ENCODE data around the gene NARS2.
"Not testable (repeated sequence)": the region's sequence is repeated elsewhere in the genome, so short reads cannot be mapped to it uniquely, and the experiment has no call there.

The NARS2 gene

DNA sequence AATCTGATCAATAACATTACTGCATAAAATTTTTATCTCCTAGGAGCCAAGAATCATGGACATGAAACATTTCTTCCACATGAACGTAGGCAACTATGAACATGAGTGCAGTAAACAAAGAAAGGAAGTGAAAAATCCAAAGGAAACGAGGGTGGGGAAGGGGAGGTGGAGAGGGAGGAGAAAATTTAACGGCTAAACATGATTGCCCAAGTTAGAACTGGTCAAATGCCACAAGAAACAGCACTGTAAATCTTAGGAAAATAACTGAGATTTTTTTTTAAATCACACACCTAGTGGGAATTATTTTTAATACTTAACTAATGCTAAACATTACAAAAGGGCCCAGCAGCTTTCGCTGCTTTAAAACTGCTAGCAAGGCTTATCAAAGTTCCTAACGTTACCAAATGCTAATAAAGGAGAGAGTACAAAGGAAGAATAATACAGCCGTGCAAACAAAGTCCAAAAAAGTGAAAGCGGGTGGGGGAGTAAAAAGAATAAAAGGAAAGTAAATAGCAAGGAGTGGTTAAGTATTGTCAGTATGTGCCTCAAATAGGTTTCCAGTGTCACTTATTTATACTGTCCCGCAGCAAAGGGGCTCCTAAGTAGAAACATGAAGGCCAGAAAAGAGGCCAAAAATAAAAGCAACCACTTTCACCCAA, 13.7 kb downstream of the NARS2 start:
- Mint-ChIP-seq H3K4me1 (peaks cover 50% of the 10 kb centered on the region), H3K9me3 (peaks cover 3% of the 10 kb centered on the region), H3K27ac (no peak overlapping the region), H3K27me3 (no peaks in the 10 kb centered on the region), H3K36me3 (peaks cover 16% of the 10 kb centered on the region), H3K4me3 (peak overlapping the region; percentile 17)

- H3K27ac Mint-ChIP-seq, result no peak overlapping the region
- peaks cover 4% of the 10 kb centered on the region for H3K9me3 Mint-ChIP-seq
- no peaks in the 10 kb centered on the region for H3K27me3 Mint-ChIP-seq
- peaks cover 23% of the 10 kb centered on the region for H3K36me3 Mint-ChIP-seq
- no peak overlapping the region for H3K4me3 Mint-ChIP-seq
- peaks cover 57% of the 10 kb centered on the region for H3K4me1 Mint-ChIP-seq
Observed at GRCh38 chr11:78560153-78560552, 14.5 kb downstream of the NARS2 start.

GRCh38 chr11:78557236-78557635, 17.4 kb downstream of the NARS2 start:
- peaks cover 46% of the 10 kb centered on the region for H3K4me1 Mint-ChIP-seq
- H3K27ac Mint-ChIP-seq, result no peak overlapping the region
- H3K36me3 Mint-ChIP-seq, result peaks cover 29% of the 10 kb centered on the region
- peaks cover 4% of the 10 kb centered on the region for H3K9me3 Mint-ChIP-seq
- no peak overlapping the region for H3K4me3 Mint-ChIP-seq
- H3K27me3 Mint-ChIP-seq, result no peaks in the 10 kb centered on the region

- peak overlapping the region; percentile 27 for H3K27ac Mint-ChIP-seq
- peaks cover 4% of the 10 kb centered on the region for H3K9me3 Mint-ChIP-seq
- no peaks in the 10 kb centered on the region for H3K27me3 Mint-ChIP-seq
- peaks cover 30% of the 10 kb centered on the region for H3K4me1 Mint-ChIP-seq
- peaks cover 33% of the 10 kb centered on the region for H3K36me3 Mint-ChIP-seq
- no peak overlapping the region for H3K4me3 Mint-ChIP-seq
Observed at GRCh38 chr11:78555592-78555991, 19.1 kb downstream of the NARS2 start.

DNA sequence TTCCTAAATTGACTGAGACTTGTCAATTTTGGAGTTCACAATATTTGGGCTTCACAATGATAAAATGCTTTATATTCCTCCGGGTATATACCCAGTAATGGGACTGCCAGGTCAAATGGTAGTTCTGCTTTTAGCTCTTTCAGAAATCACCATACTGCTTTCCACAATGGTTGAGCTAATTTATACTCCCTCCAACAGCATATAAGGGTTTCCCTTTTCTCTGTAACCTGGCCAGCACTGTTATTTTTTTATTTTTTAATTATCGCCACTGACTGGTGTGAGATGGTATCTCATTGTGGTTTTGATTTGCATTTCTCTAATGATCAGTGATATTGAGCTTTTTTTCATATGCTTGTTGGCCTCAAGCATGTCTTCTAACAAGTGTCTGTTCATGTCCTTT, 21.8 kb downstream of the NARS2 start:
- peaks cover 17% of the 10 kb centered on the region for H3K4me1 Mint-ChIP-seq
- H3K36me3 Mint-ChIP-seq, result peaks cover 25% of the 10 kb centered on the region
- H3K4me3 Mint-ChIP-seq, result no peak overlapping the region
- no peak overlapping the region for H3K27ac Mint-ChIP-seq
- H3K27me3 Mint-ChIP-seq, result no peaks in the 10 kb centered on the region
- H3K9me3 Mint-ChIP-seq, result peaks cover 4% of the 10 kb centered on the region

DNA sequence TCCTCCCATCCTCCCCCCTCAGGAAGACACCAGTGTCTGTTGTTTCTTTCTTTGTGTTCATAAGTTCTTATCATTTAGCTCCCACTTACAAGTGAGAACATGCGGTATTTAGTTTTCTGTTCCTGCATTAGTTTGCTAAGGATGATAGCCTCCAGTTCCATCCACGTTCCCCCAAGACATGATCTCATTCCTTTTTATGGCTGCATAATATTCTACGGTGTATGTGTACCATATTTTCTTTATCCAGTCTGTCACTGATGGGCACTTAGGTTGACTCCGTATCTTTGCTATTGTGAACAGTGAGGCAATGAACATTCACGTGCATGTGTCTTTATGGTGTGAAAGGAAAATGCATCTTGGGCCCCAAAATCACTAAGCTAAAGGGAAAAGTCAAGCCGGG, 22.5 kb downstream of the NARS2 start:
- H3K4me3 Mint-ChIP-seq, result not testable (repeated sequence)

DNA sequence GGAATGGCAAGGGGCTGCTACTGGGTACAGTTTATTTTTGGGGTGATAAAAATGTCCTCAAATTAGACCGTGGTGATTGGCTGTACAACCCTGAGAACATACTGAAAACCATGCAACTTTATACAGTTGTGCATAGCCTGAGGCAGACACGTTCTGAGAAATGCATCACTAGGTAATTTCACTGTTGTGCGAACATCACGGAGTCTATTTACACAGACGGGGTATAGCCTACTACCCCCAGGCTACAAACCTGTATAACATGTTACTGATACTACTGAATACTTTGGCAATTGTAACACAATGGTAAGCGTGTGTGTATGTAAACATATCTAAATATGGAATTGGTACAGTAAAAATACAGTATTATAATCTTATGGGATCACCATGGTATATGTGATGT, 23.6 kb downstream of the NARS2 start:
- no peak overlapping the region for H3K4me3 Mint-ChIP-seq
- no peak overlapping the region for H3K27ac Mint-ChIP-seq
- H3K27me3 Mint-ChIP-seq, result no peaks in the 10 kb centered on the region
- peaks cover 2% of the 10 kb centered on the region for H3K9me3 Mint-ChIP-seq
- peaks cover 19% of the 10 kb centered on the region for H3K36me3 Mint-ChIP-seq
- peaks cover 8% of the 10 kb centered on the region for H3K4me1 Mint-ChIP-seq

More for the DNA sequence above, 22.5 kb downstream of the NARS2 start:
- H3K4me1 Mint-ChIP-seq, result peaks cover 17% of the 10 kb centered on the region
- not testable (repeated sequence) for H3K27ac Mint-ChIP-seq, H3K27me3 Mint-ChIP-seq, H3K9me3 Mint-ChIP-seq
- H3K36me3 Mint-ChIP-seq, result peaks cover 24% of the 10 kb centered on the region

DNA sequence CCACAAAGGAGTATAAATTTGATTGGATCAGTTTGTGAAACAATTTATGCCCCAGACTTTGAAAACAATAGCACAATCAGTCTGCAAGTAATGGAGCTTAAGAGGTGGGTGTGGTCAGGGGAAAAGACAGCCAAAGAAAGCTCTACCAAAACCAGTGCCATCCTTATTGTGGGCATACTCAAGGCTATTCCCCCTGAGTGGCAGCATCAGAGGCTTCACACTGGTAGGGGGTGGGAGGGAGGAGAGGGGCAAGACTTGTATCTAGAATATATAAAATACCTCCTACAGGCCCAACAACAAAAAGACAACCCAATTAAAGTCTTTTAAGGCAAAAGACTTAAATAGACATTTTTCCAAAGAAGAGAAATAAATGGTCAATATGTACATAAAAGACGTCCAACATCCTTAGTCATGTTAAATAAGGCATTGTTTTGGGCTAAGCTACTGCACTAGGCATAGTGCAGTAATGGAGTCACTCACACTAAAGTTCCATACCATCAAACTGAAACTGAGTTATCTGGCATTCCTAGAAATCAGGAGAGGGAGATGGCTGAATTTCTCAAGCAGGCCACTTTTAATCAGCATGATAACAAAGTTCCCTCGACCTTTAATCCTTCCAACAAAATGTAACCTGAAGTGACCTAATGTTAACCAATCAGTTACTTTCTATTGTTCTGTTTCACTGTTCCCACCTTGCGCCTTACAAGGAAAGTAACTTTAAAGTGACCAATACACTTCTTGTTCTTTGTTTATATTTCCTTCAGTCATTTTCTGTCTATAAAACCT, 24.8 kb downstream of the NARS2 start:
- no peaks in the 10 kb centered on the region for H3K4me1 Mint-ChIP-seq
- H3K4me3 Mint-ChIP-seq, result no peak overlapping the region
- no peak overlapping the region for H3K27ac Mint-ChIP-seq
- peaks cover 17% of the 10 kb centered on the region for H3K36me3 Mint-ChIP-seq
- H3K9me3 Mint-ChIP-seq, result no peaks in the 10 kb centered on the region
- H3K27me3 Mint-ChIP-seq, result no peaks in the 10 kb centered on the region

- H3K9me3 Mint-ChIP-seq, result no peaks in the 10 kb centered on the region
- no peak overlapping the region for H3K27ac Mint-ChIP-seq
- H3K36me3 Mint-ChIP-seq, result peaks cover 14% of the 10 kb centered on the region
- H3K27me3 Mint-ChIP-seq, result no peaks in the 10 kb centered on the region
- H3K4me1 Mint-ChIP-seq, result peaks cover under 1% of the 10 kb centered on the region
- H3K4me3 Mint-ChIP-seq, result no peak overlapping the region
Observed at GRCh38 chr11:78548911-78549590, 25.6 kb downstream of the NARS2 start.

GRCh38 chr11:78547931-78548705, 26.5 kb downstream of the NARS2 start:
- H3K9me3 Mint-ChIP-seq, result no peaks in the 10 kb centered on the region
- no peaks in the 10 kb centered on the region for H3K27me3 Mint-ChIP-seq
- H3K36me3 Mint-ChIP-seq, result peaks cover 12% of the 10 kb centered on the region
- H3K4me1 Mint-ChIP-seq, result peaks cover 4% of the 10 kb centered on the region
- H3K27ac Mint-ChIP-seq, result no peak overlapping the region
- H3K4me3 Mint-ChIP-seq, result no peak overlapping the region

DNA sequence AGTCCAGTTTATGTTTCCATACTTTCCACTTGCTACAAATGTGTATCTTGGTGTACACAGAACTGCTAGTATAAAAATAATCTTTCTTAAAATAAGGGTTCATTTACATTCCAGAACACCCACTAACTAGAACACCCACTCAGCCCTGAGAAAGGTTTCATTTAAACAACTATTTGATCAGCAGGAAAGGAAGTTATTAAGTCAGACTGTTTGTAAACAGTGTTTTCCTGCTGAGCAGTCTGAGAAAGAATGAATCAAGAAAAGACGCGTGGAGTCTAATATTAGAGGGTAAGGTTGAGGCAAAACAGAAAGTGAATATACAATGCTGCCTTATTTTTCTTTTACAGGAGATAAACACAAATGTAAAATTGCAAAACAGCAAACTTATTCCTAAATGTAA, 32.7 kb downstream of the NARS2 start:
- peak overlapping the region; percentile 6 for H3K27ac Mint-ChIP-seq
- H3K9me3 Mint-ChIP-seq, result no peaks in the 10 kb centered on the region
- H3K4me1 Mint-ChIP-seq, result peaks cover 11% of the 10 kb centered on the region
- H3K36me3 Mint-ChIP-seq, result peaks cover 27% of the 10 kb centered on the region
- no peak overlapping the region for H3K4me3 Mint-ChIP-seq
- no peaks in the 10 kb centered on the region for H3K27me3 Mint-ChIP-seq

DNA sequence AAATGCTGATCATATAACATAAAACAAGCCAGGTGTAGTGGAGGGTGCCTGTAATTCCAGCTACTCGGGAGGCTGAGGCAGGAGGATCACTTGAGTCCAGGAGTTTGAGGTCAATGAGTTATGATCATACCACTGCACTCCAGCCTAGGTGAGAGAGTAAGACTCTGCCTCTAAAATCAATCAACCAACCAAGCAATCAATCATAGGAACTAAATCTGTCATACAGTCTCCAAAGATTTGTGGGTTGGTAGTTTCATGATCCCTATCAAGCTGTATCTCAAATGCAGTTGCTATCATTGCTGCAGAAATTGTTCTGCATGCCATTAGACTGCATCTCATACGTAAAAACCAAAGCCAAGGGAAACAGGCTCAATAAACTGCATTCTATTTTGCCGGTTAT, 33.1 kb downstream of the NARS2 start:
- Mint-ChIP-seq H3K4me1 (peaks cover 11% of the 10 kb centered on the region), H3K4me3 (no peak overlapping the region), H3K9me3 (no peaks in the 10 kb centered on the region), H3K27ac (no peak overlapping the region), H3K36me3 (peaks cover 27% of the 10 kb centered on the region), H3K27me3 (no peaks in the 10 kb centered on the region)

DNA sequence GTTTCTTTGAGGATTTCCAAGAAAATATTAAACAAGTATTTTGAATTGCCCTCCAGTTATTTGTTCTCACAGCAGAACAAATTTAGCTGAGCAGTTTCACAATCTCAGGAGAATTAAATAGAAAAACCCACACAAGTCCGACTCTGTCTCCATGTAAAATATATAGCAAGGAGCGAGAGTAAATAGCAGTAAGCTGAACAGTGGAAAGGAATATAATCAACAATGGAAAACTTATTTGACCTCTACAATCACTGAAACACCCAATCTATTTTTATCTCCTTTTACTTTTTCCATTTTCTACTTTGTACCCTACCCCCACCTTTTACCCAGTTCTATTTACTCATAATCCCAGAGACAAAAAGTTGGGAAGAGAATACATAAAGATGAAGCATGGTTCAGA, 34.4 kb downstream of the NARS2 start:
- Mint-ChIP-seq H3K9me3 (no peaks in the 10 kb centered on the region), H3K27ac (no peak overlapping the region), H3K4me3 (no peak overlapping the region), H3K27me3 (no peaks in the 10 kb centered on the region), H3K36me3 (peaks cover 22% of the 10 kb centered on the region), H3K4me1 (peaks cover 11% of the 10 kb centered on the region)

GRCh38 chr11:78539506-78539905, 35.2 kb downstream of the NARS2 start:
- Mint-ChIP-seq H3K27ac (no peak overlapping the region), H3K4me3 (no peak overlapping the region), H3K4me1 (peaks cover 11% of the 10 kb centered on the region)

DNA sequence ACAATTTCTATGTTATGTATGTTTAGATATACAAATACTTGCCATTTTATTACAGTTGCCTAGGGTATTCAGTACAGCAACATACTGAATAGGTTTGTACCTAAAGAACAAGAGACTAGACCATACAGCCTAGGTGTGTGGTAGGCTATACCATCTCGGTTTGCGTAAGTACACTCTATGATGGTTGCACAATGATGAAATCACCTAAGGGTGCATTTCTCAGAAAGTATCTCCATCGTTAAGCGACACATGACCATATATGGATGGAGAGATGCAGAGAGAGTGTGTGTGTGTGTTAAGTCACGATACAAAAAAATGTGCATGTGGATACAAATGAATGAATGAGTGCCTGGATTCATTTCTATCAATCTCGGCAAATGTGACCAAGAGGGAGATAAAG, 37.7 kb downstream of the NARS2 start:
- Mint-ChIP-seq H3K27me3 (no peaks in the 10 kb centered on the region), H3K9me3 (no peaks in the 10 kb centered on the region), H3K4me1 (peaks cover under 1% of the 10 kb centered on the region), H3K36me3 (peaks cover 24% of the 10 kb centered on the region), H3K4me3 (no peak overlapping the region), H3K27ac (no peak overlapping the region)

More at GRCh38 chr11:78539506-78539905, 35.2 kb downstream of the NARS2 start:
- peaks cover 21% of the 10 kb centered on the region for H3K36me3 Mint-ChIP-seq
- no peaks in the 10 kb centered on the region for H3K27me3 Mint-ChIP-seq
- no peaks in the 10 kb centered on the region for H3K9me3 Mint-ChIP-seq

Measured in activated naive CD4-positive, alpha-beta T cell treated with anti-CD3 and anti-CD28 coated beads, Interleukin-2, amount 50 U/mL, for 24 hours (primary cell).